Fibroblast of the conjunctiva (primary cell): ENCODE data around the gene ITGA8.
A peak's percentile ranks its signal among the peaks of the same experiment; 100 is the strongest.
"Not testable (repeated sequence)": the region's sequence is repeated elsewhere in the genome, so short reads cannot be mapped to it uniquely, and the experiment has no call there.

Source experiments
- DNase-seq: peaks from one replicate; pipeline ENCODE4 v3.0.0-alpha.2; 2010; ENCODE audit warnings: low read depth

The ITGA8 gene

DNA sequence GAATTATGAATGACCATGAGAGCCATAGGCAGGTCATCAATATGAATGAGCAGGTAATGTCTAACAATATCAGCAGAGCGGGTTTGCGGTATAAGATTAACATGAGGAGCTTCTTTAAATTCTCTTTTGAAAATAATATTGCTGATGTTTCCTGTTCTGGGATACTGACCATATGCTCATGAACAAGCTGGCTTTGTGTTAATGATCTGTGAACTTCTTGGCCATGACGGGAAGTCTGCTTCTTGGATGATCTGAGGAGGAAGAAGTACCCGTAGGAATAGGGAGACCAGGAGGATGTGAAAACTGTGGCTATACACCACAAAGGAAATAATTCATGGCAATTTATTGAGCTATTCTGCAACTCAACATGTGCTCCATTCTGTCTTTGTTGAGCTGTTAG, 38.6 kb downstream of the ITGA8 start:
- no peak for DNase-seq

- no peak for DNase-seq
Observed at GRCh38 chr10:15678851-15679250, 40.9 kb downstream of the ITGA8 start.

DNA sequence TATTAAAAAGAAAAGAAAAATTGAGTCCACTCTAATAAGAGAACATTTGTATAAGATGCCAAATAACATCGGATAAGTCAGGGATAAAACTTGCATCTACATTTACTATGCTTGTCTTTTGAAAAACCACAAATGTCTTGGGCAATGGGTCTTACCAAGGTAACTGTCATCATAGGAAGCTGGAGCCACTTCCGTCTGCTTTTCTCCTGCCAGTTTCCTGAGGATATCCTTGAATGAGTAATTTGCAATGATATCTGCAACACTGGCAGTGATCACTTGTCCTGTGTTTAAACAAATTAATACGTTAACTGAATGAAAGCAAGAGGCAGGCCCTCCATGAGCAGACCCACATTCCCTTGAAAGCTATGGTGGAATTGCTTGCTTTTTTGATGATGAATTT, 47.3 kb downstream of the ITGA8 start:
- DNase-seq: no peak

- no peak for DNase-seq
Observed at GRCh38 chr10:15670880-15671279, 48.8 kb downstream of the ITGA8 start.

- DNase-seq: no peak
Observed at GRCh38 chr10:15661574-15661973, 58.1 kb downstream of the ITGA8 start.

GRCh38 chr10:15660990-15661389, 58.7 kb downstream of the ITGA8 start:
- DNase-seq: no peak

GRCh38 chr10:15658069-15658702, 61.5 kb downstream of the ITGA8 start:
- DNase-seq: no peak

GRCh38 chr10:15652757-15653156, 67.0 kb downstream of the ITGA8 start:
- no peak for DNase-seq

DNA sequence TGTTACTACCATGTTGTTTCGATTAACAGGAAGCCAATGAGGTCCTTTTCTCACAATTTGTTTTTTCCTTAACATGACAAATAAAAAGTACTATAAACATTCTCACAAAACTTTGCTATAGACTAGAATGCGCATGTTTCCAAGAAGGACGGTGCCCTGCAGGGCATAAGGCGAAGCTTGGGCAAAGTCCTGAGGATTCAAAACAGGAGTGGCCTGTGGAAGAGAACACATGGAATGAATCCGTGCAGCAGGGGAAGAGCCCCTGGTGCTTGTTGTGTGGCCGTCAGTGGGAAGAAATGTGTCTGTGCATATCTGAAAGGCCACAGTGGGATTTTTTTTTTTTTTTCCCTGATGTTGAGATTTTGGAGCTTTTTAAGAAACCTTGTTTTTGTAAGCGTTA, 67.6 kb downstream of the ITGA8 start:
- DNase-seq: no peak

- no peak for DNase-seq
Observed at GRCh38 chr10:15651175-15651574, 68.5 kb downstream of the ITGA8 start.

GRCh38 chr10:15642095-15642494, 77.6 kb downstream of the ITGA8 start:
- peak; percentile 4 for DNase-seq

DNA sequence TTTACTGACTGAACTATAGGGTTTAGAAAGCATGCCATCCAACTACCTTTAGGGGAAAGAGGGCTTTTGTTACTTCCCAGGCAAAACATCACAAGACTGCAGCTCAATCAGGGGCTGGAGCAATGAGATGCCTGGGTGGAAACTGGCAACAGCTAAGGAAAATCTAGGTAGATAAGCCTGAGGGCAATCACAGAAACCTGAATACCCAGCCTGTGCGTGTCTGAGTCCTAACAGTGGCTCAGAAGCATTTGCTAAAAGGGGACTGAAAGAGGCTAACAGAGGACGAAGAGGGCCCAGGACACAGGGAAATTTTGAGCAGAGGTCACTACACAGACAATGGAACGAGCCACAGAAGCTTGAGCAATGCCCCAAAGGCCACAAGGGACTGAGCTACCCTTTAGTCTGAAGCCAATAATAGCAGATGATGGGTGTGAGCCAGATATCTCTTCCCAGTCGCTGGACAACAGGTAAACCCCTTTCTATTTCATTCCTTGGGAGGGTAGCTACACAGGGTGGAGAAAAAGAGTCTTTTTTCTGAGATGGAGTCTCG, 79.1 kb downstream of the ITGA8 start:
- no peak for DNase-seq

- DNase-seq: no peak
Observed at GRCh38 chr10:15636446-15636845, 83.3 kb downstream of the ITGA8 start.

DNA sequence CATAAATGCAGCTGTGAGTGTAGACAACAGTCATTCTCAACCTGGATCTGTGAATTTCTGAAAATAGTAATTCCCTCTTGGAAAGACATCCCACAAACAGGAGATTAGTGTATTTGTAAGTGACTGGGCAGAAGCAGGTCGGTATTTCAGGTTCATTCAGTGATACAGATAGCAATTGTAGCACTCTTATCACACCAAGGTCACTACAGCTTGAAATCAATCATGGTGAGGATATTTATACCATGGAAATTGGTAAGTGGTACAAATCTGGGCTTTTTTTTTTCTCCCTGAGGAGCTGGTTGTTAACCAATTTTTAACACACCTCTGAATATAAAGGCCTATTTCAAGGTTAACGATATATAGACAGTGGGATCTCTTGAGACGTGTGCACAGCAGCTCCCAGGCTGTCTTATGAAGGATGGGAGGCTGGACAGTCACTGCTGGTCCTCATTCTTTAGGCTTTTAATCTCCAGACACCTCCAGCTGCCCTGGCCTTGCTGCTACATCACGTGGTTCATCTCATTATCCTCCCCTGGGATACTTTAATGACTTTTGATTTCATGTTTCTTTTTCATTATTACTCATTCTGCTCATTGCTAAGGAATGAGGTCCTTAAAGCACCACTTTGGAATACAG, 87.1 kb downstream of the ITGA8 start:
- no peak for DNase-seq

DNA sequence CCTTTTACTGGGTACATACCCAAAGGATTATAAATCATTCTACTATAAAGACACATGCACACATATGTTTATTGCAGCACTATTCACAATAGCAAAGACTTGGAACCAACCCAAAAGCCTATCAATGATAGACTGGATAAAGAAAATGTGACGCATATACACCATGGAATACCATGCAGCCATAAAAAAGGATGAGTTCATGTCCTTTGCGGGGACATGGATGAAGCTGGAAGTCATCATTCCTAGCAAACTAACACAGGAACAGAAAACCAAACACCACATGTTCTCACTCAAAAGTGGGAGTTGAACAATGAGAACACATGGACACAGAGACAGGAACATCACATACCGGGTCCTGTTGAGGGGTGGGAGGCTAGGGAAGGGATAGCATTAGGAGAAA, 88.5 kb downstream of the ITGA8 start:
- DNase-seq: not testable (repeated sequence)

GRCh38 chr10:15630353-15630752, 89.4 kb downstream of the ITGA8 start:
- DNase-seq: no peak

DNA sequence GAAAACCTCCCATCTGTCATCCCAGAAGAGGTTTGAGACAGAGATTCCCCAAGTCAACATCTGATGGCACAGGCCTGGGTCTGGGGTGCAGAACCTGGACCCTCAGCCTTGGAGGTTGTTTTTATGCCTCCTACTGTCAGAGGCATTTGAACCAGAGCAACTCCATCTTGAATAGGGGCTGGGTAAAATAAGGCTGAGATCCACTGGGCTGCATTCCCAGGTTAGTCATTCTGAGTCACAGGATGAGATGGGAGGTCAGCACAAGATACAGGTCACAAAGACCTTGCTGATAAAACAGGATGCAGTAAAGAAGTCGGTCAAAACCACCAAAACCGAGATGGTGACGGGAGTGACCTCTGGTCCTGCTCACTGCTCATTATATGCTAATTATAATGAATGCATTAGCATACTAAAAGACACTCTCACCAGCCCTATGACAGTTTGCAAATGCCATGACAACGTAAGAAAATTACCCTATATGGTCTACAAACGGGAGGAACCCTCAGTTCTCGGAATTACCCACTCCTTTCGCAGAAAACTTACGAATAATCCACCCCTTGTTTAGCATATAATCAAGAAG, 92.0 kb downstream of the ITGA8 start:
- no peak for DNase-seq

DNA sequence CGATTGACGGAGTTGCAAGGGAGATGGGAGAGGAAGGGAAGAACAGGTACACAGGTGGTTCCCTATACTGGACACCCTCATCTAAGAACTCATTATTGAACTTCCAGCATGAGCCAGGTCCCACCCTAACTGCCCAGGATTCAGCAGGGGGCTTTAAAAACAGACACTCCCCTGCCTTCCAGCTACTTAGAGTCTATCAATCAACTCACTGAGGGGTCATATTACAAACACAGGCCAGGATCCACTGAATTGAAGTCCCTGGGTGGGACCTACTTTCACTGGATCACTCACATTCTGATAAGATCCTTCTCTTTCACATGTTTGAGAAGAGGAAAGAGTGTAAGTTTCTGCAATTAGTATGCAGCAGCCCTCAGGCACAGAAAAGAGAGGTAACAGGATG, 92.8 kb downstream of the ITGA8 start:
- DNase-seq: no peak

DNA sequence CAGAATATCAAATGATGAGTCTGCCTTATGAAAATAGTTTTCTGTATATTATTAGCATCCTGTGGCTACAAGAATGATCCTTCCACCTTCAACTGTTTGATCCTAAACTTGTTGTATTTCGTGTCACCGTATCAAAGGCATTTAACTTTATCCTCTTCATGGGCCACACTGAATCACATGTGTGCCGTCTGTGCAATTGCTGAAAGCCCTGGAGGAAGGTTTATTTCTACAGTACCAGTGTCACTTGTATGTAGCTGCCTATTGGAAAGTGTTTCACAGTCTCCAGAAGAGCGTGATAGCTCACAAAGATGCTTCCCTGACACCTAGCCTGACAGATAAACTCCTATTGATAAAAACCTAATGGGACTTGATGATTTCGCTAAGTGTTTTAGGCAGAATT, 94.5 kb downstream of the ITGA8 start:
- no peak for DNase-seq

DNA sequence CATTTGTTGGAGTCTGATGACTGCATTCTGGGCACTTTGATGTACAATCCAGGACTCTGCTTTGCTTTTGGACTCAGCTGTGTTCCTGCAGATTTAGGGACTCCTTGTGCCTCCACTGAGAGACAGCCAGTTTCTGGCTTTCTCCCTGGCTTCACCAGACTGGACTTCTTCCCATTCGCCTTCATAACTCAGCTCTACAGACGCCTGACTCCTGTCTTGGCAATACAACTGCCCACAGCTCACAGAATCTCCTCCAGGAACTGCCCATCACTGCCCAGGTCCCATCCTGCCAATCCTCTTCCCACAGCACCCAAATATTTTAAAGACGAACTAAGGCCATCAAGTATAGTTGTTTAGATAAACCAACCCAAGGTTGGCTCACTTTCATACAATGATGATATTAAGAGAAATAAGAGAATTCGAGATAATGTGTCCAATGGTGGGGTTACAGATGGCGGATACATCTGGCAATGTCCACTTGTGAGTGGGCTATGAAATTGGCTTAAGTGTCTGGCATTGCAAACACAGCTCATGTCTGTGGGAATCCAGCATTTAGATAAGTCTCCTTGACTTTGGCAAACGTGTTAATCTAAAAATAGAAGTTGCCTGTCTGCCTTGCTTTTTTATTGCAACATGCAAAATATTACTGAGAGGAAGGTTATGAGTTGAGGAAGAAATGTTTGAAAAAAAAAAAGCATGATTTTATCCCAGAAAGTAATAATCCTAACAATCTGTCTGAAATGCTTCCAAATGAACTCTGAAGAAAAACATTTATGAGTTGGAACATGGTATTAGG, 95.1 kb downstream of the ITGA8 start:
- DNase-seq: peak; percentile 23

- no peak for DNase-seq
Observed at GRCh38 chr10:15620836-15621515, 98.7 kb downstream of the ITGA8 start.

DNA sequence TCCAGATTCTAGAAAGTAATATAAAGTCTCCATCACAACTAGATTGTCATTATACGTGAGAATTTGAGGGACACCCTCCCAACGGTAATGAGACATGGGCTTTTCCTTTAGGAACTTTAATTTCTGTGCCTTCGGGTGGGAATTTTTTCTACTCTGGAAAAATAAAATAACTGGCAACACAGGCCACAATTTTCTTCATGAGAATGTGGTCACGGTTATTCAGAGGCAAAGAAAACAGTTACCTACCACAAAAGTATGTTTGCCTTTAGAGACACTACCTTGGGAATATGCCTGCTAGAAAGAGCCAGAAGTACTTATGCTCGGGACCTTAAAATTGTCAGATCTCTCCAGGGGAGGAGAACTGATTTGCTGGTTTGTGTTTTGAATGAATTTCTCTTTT, 99.4 kb downstream of the ITGA8 start:
- DNase-seq: no peak
